Activated T-helper 1 cell treated with anti-CD3 and anti-CD28 coated beads, Interleukin-2, amount 50 U/mL, for 16 hours (primary cell): ENCODE measurements around the gene ENOX1.
"Not testable (repeated sequence)": the region's sequence is repeated elsewhere in the genome, so short reads cannot be mapped to it uniquely, and the experiment has no call there.

Experiments
- DNase-seq, 2 donors: peaks; one replicate each; pipeline ENCODE4 v3.0.0-alpha.2; 2020; ENCODE audit warnings: low read depth in 1 of 2, low spot score in 1 of 2

ENOX1 gene

GRCh38 chr13:43170506-43170905 is 616.3 kb downstream of the ENOX1 start:
- no peak for DNase-seq

GRCh38 chr13:43168434-43168833 is 618.3 kb downstream of the ENOX1 start:
- DNase-seq: not testable (repeated sequence)

GRCh38 chr13:43167731-43168130 is 619.0 kb downstream of the ENOX1 start:
- no peak for DNase-seq

- DNase-seq: no peak
These were observed 619.9 kb downstream of the ENOX1 start for GRCh38 chr13:43166644-43167457.
